ENCODE measurements around the gene REPIN1.

Gene REPIN1

DNA sequence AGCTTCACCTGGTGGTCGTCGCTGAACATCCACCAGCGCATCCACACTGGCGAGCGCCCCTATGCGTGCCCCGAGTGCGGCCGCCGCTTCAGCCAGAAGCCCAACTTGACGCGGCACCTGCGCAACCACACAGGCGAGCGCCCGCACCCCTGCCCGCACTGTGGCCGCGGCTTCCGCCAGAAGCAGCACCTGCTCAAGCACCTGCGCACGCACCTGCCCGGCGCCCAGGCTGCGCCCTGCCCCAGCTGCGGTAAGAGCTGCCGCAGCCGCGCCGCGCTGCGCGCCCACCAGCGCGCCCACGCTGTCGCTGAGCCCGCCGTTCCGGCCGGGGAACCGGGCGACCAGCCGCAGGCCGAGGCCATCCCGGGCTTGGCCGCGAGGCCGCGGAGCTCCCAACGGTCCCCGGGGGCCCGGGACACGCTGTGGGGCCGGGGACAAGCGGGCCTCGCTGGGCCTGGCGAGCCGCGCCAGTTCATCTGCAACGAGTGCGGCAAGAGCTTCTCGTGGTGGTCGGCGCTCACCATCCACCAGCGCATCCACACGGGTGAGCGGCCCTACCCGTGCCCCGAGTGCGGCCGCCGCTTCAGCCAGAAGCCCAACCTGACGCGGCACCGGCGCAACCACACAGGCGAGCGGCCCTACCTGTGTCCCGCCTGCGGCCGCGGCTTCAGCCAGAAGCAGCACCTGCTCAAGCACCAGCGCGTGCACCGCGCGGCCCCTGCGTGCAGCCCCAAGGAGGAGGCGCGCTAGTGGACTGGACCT, 28.9 kb downstream of the REPIN1 start:
- no peak for DNase-seq

DNA sequence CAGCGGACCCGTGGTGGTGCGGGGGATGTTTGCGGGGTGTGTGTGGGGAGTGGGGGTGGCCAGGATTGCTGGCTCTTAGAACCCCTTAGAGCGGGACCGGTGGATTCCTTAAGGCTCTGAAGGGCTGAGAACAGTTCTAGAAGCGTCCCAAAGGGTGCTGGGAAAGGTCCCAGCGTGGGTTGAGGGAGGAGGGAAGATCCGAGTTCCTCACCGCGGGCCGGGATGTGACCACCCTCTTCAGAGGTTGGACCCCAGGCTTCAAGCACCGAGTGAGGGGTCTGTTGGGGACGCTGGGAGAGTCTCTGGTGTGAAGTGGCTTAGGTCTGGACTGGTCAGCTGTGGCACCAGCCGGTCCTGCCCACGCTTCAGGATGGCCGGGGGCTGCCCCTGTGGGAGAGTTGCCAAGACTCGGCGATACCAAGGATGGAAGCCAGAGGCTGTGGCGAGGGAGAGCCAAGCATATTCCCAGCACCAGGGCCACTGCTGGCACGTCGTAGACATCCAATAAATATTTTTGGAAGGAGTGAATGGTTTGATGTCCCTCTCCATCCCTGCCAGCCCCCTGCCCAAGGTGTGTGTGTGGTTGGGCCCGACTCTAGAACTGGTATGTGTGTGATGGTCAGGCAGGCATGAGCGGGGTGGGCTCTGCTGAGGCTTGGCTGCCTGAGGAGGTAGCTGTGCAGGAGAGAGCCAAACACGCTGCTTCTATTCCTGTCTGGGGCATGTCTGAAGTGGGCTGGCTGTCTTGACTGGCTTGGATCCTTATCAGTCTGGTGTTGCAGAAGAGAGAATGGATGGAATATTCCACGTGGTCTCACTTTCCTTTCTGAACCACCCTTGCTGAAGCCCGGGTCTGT, 29.7 kb downstream of the REPIN1 start:
- DNase-seq, result no peak

DNA sequence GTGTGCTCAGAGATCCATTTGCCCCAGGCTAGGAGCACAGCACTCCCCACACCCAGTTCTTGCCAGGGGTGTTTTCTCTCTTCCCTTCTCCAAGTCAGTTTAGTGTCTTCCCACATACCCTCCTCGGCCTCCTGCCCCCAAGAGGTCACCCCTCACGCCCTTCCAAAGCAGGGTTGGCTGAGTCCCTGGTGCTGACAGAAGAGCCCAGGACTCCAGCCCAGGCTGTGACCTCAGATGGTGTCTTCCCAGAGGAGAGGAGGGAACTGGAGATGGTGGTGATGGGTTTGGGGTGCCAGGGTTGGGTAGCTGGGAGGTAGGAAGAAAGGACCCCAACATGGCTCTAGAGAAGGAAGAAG, 30.3 kb downstream of the REPIN1 start:
- no peak for DNase-seq

DNA sequence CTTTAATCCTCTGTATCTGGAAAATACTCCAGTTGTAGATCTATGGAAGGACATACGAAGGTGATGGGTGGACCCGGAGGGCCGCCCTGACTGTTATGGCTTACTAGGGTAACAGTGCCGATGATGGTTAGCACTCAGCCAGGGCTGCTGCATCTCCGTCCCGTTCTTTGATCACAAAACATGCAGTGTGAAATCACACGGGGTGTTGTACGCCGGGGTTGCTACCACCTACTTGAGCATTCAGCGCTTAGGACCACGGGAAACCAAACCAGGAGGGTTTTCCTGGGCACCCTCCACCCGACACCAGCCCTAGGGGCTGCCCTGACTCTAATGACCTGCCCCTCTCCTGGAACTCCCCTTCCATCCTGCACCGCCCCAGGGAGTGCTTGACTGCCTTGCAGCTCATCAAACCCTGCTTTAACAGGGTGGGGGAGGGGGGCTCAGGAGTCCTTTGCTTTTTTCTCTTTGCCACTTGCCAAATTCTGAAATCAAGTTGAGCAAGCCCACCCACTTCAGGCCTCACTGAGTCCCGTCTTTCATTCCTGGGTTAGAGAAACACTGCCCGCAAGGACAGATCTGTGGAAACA, 30.9 kb downstream of the REPIN1 start:
- no peak for DNase-seq

DNA sequence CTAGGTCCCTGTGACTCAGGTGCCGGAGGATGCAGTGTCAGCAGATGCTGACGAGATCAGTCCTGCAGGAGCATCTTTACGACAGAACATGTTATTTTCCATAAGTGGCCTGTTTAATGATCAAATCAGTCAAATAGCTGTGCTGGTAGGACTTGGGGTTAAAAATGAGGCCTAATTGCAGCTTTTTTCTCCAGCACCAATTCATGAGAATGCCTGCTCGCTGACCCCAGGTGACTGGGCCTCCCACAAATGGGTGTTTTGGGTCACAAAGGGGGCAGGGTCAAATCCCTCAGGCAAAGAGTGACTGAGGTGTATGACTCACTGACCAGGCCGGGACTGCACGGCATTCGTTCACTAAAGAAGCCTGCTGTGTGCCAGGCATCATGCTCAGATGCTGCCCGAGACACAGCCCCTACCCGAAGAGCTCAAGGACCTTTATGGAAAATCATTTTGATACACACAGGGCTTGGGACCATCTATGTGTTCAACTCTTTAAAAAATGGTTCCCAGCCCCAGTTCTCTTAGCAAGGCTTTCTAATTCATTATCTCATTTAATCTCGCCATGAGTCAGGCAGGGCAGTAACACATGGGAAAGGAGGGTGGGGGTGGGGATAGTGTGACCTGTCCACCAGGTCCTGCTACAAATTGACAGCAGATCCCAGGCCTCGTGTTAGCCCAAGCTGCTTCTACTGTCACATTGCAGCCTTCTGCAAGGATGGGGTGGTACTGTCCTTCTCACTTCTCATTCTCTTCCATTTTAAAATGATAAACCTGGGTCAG, 31.6 kb downstream of the REPIN1 start:
- no peak for DNase-seq

DNA sequence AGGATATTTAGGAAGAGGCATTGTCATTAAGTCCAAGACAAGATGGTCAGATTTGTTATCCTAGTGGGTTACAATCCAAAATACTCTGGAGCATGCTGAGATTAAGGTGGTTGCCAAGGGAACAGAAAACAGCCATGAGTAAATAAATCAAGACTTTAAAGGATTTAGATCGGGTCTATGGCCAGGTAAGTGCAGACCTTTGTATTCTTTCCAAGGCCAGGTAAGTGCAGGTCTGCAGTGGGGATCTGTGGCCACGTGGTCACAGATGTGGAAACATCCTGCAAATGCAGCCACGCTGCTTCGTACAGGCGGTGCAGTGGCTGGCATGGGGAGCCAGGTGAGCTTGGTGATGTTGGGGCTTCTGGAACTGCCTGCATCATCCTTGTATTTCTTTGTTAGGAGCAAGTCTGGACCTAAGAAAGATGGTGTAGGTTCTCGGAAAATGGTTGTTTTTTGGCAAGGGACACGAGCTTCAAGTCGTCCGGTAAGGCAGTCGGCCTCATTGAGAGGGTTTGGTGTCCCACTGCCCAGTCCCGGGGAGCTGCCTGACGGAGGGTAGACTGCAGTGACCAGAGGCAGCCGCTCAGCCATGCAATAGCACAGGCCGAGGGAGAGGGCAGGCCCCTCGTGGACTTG, 32.3 kb downstream of the REPIN1 start:
- DNase-seq, result no peak

DNA sequence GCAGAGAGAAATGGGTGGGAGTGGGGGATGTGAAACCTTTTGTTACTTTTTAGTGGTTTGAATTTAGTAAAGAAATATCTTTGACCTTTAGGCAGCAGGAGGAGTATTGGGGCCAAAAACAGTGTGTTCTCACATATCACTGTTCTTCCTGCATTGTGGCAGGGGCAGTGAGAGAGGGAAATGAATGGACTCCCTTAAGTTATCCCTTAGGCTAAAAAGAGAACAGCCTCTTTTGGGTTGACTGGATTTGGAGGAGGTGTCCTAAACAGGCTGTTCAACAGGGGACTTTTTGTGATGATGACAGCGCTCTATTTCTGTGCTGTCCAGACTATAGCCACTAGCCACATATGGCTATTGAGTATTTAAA, 32.8 kb downstream of the REPIN1 start:
- DNase-seq, result no peak

DNA sequence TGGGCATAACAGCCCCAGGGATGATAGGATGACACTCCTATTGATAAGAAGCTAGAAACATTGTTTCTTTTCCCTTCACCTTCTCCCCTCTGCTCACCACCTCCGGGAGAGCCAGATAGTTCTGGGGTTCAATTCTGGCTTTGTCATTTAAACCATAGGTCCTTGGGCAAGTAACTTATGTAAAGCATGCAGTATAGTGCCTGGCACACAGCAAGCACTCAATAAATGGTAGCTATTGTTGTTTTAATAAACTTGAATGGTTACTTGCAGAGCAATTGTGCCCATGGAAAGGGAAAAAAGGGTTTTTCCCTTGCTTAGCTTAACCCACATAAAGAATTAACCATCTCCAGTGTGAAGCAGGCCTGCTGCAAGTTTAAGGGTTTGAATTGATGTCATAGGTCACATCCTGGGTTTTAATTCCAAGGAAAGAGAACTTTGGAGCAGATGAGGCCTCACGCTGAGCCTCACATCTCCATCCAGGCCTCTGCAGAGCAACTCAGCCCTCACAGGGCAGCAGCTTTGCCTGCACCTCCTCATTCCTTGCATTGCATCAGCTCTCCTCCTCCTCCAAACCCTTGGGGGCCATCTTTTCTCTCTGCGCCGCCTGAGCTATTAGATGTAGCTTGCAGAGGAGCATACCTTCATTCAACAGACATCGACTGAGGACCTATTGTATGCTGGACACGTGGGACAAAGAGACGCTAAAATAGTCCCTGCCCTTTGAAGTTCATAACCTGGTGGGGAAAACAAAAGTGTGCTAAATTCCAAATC, 33.4 kb downstream of the REPIN1 start:
- DNase-seq, result no peak

DNA sequence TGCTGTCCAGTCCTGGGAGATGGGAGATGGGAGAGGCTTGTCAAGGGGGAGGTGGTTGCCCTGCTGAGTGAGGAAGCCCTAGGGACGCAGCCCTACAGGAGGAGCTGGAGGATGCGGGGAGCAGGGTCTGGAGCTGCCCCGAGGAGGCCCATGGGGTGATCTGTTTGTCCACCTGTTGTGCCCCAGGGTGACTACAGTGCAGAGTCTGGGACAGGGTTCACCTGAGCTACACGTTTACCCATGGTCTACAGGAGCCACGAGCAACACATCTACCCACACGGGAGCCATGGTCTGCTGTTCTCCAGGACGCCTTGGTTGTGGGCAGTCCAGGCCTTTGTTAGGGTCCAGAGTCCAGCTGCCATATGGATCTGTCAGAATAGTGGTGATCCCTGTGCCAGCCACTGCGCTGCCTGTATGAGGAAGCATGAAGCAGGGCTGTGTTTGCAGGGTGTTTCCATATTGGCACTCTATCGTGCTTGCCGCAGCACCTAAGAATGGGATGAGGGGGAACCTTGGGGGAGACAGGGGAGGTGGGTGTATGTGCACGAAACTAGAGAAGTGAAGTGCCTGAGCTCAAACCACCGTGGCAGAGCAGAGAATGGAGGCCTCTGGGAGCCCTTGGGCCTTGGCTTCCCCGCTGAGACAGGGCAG, 34.2 kb downstream of the REPIN1 start:
- no peak for DNase-seq

DNA sequence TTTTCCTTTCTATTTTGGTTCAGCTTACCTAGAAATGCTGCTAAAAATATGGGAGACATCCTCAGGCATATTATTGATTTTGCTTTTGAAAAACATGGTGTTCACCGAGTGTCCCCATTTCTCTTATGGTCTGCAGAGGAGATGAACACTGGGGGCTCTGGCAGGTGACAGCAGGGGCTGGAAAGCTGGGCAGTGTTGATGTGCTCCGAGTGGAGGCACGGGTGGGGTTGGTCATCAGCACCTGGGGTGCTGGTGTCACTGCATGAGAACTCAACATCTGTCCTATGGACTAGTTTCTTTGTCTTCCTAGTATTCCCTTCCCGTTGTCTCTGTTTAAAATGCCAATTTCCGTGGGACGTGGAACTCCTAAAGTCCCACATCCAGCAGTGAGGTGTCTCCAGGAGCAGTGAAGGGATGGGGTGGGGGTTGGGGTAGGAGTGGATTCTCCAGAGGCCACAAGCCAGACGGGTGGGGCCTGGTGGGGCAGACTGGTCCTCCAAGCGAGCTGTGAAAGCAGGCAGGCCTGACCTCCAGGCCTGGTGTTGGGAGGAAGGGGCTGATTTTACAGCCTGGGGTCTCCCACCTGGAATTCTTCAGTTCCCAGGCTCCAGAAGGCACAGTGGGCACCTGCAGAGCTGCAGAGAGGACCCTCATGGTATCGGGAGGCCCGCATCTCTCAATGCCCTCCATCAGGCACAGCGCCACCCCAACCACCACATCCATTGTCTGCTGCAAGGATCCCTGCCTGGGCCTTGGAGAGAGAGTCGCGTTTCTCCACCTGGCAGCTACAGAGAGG, 35.0 kb downstream of the REPIN1 start:
- no peak for DNase-seq

DNA sequence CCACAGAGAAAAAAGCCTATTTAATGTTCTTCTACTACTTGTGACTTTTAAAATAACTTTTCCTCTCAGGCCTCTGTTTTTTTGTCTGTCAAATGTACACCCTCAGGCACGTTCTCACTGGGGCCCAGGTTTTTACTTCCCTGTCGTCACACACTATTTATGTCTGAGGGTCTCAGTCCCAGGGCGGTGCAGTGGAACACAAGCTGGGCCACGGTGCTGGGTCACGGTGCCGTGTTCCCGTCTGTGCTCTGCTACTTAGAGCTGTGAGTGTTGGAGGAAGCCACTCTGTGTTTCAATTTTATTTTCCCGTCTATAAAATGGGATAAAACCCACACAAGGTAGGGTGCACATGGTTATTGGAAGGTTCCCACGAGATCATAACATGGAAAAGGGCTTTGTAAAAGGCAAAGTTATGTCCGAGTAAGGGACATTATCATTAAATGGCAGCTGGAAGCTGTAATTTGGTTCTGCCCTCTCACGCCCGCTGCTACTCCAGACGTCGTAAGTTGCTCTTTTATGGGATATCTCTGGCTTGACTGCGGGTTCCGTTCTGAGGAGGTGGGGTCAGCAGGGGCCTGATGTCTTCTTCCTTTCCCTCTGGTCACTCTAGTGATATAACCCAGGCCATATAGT, 35.7 kb downstream of the REPIN1 start:
- no peak for DNase-seq

DNA sequence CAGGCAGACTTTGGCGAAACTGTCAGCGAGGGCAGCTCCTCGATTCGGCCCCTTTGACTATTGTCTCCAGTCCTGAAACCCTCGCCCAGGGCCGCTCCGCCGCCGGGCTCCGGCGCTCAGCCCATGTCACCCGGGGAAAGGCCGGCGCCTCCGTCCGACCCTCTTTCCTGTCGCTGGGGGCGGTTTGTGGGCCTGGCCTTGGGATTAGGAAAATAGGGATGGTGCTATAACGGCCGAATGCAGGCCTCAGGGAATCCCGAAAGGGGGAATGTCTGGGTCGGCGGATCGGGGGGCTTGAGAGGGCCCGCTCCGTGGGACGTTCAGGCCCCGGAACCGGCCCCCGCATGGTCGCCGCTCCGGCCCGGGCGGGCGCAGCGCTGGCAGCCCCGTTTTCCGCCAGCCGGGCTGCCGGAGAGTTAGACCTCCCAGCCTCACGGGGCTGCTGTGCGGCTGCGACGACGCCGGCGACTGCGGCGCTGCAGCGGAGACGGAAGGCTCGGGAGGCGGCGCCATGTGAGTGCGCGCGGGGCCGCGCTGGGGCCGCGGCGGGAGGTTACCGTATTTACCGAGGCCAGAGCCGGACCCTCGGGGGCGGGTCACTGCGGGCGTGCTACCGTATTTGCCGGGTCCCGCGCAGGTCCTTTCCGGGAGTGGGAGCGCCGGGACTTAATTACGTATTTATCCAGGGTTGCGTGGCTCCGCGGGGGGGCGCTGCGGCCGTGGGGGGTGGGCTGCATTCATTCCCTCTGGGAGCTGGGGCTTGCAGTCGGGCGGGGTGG, 36.4 kb downstream of the REPIN1 start:
- peak; percentile 88 for DNase-seq

DNA sequence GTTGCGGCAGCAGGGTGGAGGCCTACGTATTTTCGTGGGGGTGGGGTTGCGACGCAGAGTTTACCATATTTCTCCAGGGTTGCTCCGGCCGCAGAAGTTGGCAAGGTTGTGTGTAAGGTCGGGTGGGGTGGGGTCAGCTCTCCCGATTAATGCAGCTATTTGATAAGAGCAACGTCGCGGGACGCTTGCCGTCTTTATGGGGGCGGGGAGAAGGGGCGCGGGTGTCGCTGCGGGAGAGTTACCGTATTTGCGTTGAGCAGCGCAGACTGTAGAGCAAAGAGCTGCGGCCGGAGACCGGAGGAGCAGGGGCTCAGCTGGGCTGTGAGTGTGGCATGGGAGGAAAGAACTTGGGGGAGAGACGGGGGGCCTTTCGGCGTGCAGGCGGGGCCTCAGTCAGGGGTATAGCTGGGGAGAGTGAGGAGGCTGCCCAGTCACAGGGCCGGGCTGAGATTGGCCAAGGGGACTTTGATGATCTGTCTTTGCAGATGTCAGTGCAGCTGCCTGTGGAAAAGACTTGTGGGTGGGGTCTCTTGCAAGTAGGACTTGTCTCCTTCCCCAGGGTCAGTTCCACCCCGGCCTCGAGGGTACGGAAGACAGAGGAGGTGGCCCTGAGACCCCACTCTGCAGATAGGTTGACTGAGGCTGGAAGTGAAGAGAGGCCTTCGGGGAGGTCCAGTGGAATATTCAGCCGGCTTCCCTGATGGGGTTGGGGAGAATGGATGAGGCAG, 37.1 kb downstream of the REPIN1 start:
- DNase-seq, result peak; percentile 56

DNA sequence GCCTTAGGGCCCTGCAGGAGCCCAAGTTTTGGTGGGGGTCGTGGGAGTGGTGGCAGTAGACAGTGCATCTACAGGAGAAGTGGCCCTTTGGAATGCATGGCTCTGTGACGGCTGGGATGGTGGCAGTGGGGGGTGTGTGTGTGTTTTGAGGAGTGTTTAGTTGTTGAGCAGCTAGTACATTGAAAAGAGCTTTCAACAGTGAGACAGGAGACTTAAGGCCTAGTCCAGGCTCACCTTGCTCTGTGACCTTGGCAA, 37.6 kb downstream of the REPIN1 start:
- DNase-seq, result peak; percentile 20

DNA sequence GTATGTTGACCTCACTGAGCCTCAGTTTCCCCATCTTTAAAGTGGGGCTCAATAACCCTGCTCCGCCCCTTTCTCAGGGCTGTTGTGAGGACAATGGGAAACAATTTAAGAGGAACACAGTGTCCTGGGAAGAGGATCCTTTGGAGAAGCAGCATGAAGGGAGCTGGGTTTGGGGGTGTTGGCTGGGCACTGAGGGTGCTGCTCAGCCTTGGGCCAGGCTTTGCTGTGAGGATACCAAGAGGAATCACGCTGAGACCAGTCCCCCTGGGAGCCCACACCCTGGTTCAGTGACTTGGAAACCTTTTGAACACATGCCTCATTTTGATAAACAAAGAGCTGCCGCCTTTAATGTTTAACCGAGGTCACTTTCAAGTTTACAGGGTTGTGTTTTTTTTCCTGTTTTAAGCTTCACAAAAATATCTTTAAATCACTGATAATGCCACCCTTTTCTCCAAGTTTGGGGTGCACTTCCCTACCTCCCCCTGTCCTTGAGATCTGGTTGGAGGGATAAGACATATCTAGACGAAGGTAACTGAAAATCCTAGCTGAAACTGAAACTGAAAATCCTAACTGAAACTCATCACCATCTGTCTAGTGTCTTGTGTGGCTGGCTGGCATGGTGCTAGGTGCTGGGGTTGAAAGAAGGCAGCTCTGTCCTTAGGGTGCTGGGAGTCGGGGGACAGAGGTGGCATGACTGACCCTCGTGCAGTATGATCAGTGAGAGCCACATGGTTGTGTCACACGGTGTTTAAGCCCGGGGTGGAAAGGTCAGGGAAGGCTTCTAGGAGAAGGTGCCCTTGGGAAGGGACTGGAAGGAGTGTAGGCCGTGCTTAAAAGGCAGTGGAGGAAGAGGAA, 38.2 kb downstream of the REPIN1 start:
- DNase-seq, result peak; percentile 81

DNA sequence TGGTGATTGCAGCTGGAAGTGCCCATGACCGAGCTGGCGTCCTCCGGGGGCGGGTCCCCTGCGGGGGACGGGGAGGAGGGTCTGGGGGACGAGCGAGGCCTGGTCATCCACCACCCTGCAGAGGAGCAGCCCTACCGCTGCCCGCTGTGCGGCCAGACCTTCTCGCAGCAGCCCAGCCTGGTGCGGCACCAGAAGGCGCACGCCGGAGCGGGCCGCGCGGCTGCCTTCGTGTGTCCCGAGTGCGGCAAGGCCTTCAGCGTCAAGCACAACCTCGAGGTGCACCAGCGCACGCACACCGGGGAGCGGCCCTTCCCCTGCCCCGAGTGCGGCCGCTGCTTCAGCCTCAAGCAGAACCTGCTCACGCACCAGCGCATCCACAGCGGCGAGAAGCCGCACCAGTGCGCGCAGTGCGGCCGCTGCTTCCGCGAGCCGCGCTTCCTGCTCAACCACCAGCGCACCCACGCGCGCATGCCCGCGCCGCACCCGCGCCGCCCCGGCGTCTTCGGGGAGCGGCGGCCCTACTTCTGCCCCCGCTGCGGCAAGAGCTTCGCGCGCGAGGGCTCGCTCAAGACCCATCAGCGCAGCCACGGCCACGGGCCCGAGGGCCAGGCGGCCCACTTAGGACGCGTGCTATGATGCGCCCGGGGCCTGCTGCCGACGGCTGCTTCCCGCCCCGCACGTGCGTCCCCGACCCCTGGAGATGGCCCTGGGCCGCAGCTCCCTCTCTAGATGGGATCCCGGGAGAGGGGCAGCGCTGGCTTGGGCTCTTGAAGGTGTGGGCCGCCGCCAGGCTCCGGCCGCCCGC, 39.2 kb downstream of the REPIN1 start:
- no peak for DNase-seq
